A204.1 (cell line): ENCODE results near the gene CSAD.

Source experiments
- FAIRE-seq: peaks from 2 replicates; lab custom pipeline; 2012; peaks lifted over from hg19 to GRCh38; lab: Jason Lieb, UNC

The CSAD gene

GRCh38 chr12:53180220-53180930, at the start of gene CSAD, which contains the start of gene ZNF740:
CSAD (minus strand) TSS chr12:53180925; CDS start chr12:53173470, 7,455 bp downstream.
ZNF740 (plus strand) TSS chr12:53180722; CDS start chr12:53181984, 1,262 bp downstream.
- FAIRE-seq: no peak

GRCh38 chr12:53230108-53230845, 49.6 kb upstream of the CSAD start:
- FAIRE-seq: no peak

GRCh38 chr12:53229454-53229853, 48.7 kb upstream of the CSAD start:
- no peak for FAIRE-seq

- FAIRE-seq: no peak
Observed at GRCh38 chr12:53227836-53228235, 47.1 kb upstream of the CSAD start.

GRCh38 chr12:53227341-53227740, 46.6 kb upstream of the CSAD start:
- no peak for FAIRE-seq

- no peak for FAIRE-seq
Observed at GRCh38 chr12:53226815-53227214, 46.1 kb upstream of the CSAD start.

- FAIRE-seq: no peak
Observed at GRCh38 chr12:53225635-53226424, 45.1 kb upstream of the CSAD start.

- FAIRE-seq: no peak
Observed at GRCh38 chr12:53224897-53225634, 44.3 kb upstream of the CSAD start.

GRCh38 chr12:53224061-53224896, 43.6 kb upstream of the CSAD start:
- no peak for FAIRE-seq

GRCh38 chr12:53223389-53224060, 42.8 kb upstream of the CSAD start:
- FAIRE-seq: no peak

GRCh38 chr12:53222806-53223261, 42.1 kb upstream of the CSAD start:
- FAIRE-seq: no peak

GRCh38 chr12:53222170-53222721, 41.5 kb upstream of the CSAD start:
- FAIRE-seq: no peak

- FAIRE-seq: no peak
Observed at GRCh38 chr12:53221203-53222080, 40.7 kb upstream of the CSAD start.

GRCh38 chr12:53220694-53221202, 40.0 kb upstream of the CSAD start:
- no peak for FAIRE-seq

GRCh38 chr12:53219956-53220693, 39.4 kb upstream of the CSAD start:
- no peak for FAIRE-seq

- FAIRE-seq: no peak
Observed at GRCh38 chr12:53219292-53219955, 38.7 kb upstream of the CSAD start.

- no peak for FAIRE-seq
Observed at GRCh38 chr12:53218551-53219291, 38.0 kb upstream of the CSAD start.
